HG03378 (cell line): ENCODE results near the gene PRRC2B.

Experiments used
- ATAC-seq: cut with Tn5 transposase; IDR thresholded peaks from one replicate; pipeline ENCODE4 v1.9.1; 2021; ENCODE audit warnings: mild to moderate bottlenecking, moderate library complexity; ENCODE audit not compliant: unreplicated experiment

Gene PRRC2B

DNA sequence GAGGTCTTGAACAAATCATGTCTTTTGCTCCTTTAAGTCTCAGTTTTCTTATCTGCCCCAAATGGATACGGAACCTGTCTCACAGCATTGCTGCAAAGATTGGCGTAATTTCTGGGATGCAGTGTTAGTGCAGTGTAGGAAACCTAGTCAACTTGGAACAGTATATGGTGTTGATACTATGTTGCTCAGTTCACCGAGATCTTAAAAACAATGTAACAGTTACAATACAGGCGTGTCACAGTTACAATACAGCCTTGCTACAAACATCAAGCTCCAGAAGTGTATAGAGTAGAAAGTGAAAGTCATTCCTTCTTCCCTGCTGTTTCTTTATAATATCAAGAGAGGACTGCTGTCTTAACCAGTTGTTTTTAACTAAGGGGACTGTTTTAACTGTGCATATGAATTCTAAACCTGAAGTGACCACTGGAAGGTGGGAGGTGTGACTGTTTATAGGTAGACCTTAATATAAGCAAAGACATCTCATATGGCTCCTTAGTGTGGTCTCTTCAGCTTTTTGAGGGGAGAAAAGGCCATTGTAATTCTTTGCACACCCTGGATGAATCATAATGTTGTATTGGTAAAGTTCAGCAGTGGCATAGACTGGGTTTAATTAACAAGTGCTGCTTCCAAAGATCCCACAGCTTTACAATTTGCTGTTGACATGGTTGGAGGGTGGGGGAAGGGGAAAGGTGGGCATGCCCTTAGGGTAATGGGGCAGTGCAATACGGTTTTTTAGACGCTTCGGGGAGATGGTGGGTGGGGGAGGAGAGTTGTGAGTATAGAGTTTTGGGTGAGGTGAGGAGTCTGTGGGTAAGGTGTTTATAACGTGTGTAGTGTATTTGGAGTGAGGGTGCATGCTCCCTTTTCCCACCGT lies 12.9 kb downstream of the PRRC2B start:
- no peak for ATAC-seq

DNA sequence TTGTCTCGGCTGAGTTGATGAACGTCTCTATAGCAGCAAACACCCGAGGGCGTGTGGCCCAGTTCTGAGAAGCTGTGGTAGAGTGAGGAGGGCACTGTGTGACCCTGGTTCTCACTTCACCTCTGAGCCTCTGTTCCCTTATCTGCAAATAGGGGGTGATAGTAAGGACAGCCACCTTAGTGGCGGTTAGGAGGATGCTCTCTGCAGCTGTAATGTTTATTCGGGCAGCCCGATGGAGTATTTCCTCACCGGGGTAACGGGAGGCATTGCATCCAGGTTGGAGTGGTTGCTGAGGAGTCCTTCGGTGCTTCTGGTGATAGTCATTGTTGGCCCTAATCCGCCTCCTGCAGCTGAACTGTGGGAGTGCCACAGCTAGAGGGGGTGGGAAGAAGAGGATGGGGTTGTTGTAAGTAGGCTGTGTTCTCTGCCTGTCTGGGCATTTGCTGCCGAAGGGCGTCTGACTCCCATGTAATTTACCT lies 13.9 kb downstream of the PRRC2B start:
- no peak for ATAC-seq

DNA sequence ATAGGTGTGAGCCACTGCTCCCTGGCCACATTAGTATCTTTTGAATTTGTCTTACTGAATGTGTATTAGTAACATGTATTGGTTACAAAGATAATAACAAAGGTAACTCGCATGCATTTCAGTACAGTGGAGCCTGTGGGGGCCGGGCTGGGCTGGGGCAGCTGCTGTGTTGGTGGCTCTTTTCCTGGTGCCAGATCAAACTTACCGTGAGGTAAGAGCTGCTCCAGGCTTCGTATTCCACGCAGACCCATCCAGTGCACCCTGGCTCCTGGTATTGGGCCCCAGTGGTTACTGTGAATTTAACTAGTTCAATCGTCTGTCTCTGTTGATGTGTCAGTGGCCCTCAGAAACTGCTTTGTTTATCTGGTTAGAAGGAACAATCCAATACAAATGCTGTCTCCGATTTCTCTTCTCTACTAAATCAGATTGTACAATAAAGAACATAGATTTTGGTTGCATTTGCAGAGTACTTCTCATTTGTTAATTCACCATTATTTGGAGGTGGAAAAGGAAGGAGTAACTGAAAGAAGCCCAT lies 15.6 kb downstream of the PRRC2B start:
- no peak for ATAC-seq

GRCh38 chr9:131410044-131410491 lies 16.2 kb downstream of the PRRC2B start:
- ATAC-seq = no peak

- no peak for ATAC-seq
Observed at GRCh38 chr9:131411719-131412681, 18.1 kb downstream of the PRRC2B start.

- ATAC-seq = no peak
Observed at GRCh38 chr9:131416509-131416908, 22.6 kb downstream of the PRRC2B start.

- no peak for ATAC-seq
Observed at GRCh38 chr9:131417264-131418142, 23.6 kb downstream of the PRRC2B start.

DNA sequence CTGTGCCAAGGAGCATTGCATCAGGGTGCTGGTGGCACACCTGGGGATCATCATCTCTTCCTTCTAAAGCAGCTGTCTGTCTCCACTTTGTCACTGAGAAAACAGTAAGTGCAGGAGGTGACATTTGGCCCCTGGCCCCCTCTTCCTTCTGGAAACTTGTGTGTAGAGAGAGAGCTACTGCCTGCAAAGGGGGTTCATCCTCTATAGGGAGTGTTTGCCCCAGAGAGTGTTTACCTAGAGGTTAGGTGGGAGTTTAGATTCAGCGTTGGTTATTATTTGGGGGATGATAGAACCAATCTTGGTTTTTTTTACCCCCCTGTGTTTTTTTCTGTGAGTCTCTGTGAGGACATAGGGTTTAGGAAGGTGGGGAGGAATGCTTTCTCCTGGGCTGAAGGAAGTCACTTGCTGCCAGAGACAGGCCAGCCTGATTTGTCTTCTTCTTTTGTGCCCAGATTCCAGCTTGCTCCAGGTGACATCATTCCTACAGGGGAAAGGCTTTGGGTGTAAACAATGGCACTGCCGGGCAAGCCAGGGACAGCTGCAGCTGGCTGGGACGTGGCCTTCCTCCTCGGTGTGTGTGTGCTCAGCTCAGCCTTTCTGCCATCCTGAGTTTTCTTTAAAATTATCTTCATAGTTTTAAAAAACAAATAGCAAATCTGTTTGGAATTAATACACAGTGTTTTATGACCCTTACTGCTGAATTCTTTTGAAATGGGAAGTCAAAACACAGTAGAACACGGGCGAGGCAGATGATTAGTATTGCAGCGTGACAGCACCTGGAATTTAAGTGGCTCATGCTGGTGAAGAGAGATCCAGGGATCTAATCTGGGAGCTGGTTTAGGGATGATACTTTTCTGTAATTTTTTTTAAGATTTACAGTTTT lies 24.5 kb downstream of the PRRC2B start:
- ATAC-seq = no peak

- ATAC-seq = no peak
Observed at GRCh38 chr9:131419026-131419614, 25.2 kb downstream of the PRRC2B start.

GRCh38 chr9:131419716-131420115 lies 25.8 kb downstream of the PRRC2B start:
- no peak for ATAC-seq

DNA sequence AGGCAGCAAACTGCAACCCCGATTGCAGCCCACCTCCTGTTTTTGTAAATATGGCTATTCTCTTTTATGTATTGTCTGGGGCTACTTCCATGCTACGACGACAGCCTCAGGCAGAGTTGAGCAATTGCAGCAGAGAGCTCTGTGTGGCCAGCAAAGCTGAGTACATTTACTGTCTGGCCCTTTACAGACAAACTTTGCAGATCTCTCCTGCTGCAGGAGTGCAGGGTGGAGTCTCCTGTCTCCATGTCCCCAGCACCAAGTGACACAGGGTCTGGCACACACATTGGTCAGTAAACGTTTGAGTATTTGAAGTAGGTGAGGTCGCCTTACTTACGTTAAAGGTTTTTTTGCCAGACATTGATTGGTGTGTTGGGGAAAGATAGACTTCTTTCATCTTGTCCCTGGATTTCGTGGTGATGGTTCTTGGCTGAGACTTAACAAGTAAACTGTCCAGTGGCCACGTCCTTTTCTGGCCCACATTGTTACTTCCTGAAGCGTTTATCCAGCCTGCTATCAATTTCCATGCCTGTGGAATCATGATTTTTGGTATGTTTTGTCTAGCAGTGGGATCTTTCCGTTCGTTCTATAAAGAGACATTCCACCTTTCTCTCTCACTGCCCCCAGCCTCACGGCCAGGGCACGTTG lies 27.2 kb downstream of the PRRC2B start:
- no peak for ATAC-seq

- ATAC-seq = no peak
Observed at GRCh38 chr9:131421691-131422090, 27.8 kb downstream of the PRRC2B start.

DNA sequence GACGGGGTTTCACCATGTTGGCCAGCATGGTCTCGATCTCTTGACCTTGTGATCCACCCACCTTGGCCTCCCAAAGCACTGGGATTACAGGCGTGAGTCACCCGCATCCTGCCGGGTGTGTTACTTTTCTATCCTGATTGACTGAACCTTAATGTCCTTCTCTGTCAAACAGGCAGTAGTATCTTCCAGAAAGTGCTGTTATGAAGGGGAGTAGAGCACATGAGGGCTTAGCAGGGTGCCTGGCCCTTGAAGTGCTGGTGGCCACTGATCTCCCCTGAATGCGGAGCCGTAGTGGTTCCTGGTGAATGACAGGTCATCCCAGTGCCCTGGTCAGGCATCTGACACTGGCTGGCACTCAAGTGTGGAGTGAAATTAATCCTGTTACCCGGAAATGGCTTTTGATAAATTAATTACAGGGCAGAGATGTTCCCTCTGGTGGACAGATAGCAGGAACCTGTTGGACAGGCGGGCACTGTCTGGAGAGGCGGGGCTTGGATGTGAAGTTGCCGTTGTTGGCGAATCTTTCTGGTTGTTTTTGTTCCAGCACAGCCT lies 28.4 kb downstream of the PRRC2B start:
- ATAC-seq = no peak

GRCh38 chr9:131423171-131423581 lies 29.3 kb downstream of the PRRC2B start:
- ATAC-seq = no peak

DNA sequence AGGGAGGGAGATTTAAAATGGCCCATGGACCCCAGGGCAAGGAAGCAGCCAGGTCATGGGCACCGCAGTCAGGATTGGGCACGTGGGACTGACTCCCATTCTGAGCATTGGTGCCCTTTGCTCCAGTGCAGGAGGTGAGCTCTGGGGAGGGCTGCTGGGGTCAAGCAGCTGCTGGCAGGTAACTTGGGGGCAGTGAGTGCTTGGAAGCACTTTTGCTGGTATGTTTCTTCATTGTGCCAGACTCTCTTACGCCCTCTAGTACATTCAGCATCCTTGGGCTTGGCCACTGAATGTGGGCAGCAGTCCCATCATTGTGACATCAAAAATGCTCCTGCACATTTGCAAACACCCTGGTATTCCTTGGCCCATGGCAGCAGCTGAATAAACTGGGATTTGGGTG lies 32.7 kb downstream of the PRRC2B start:
- ATAC-seq = no peak

- no peak for ATAC-seq
Observed at GRCh38 chr9:131429121-131430012, 35.5 kb downstream of the PRRC2B start.

GRCh38 chr9:131432050-131432449 lies 38.2 kb downstream of the PRRC2B start:
- ATAC-seq = no peak
